A549 (cell line): Measurements from ENCODE around the gene NTS. TPM values are rescaled to one million over a fixed set of nuclear protein-coding genes. Genes with fewer than 3 reads are reported as not detected.

Experiments
- ATAC-seq, 2 experiments: fragments of 200-7000 bp in 1 of 2; fragments of >200 bp in 1 of 2; cut with Nextera tagmentation in 1 of 2; cut with Tn5 transposase in 1 of 2; 3 replicates each; pipeline versions ENCODE4 v1.8.0 to v1.9.1; 2018 to 2020; ENCODE audit warnings: mild to moderate bottlenecking in 1 of 2, moderate library complexity in 1 of 2
- CTCF ChIA-PET: fragments of 300-600 bp; sonication (Branson Sonifier 250); formaldehyde crosslinking; extraction: SDS; loops from one replicate; lab custom pipeline; 2021; ENCODE audit warnings: antibody characterized with exemption, inconsistent platforms; lab: Yijun Ruan, JAX
- POLR2A ChIA-PET: fragments of 350-600 bp; formaldehyde crosslinking; extraction: SDS; loops from one replicate; lab custom pipeline; 2021; ENCODE audit warnings: antibody characterized with exemption, inconsistent platforms; lab: Yijun Ruan, JAX
- DNase-seq, 2 experiments: peaks; one replicate each; pipeline versions ENCODE4 v3.0.0 to v3.0.0-alpha.2; 2011 to 2016; ENCODE audit warnings: low read depth in 1 of 2, low spot score in 1 of 2
- FAIRE-seq: peaks from 2 replicates; lab custom pipeline; 2011; peaks lifted over from hg19 to GRCh38; lab: Jason Lieb, UNC
- H3K27ac ChIP-seq, 2 experiments: fragments of >200 bp; sonication (Bioruptor Twin); formaldehyde crosslinking; 3 replicates each; pipeline ENCODE4 v1.5.1; 2016 to 2017
- H3K4me1 ChIP-seq: fragments of >200 bp; sonication (Bioruptor Twin); formaldehyde crosslinking; 3 replicates; pipeline ENCODE4 v1.6.1; 2016
- H3K4me2 ChIP-seq: fragments of >200 bp; sonication (Bioruptor Twin); formaldehyde crosslinking; 3 replicates; pipeline ENCODE4 v1.6.1; 2016
- H3K4me3 ChIP-seq: fragments of >200 bp; sonication (Bioruptor Twin); formaldehyde crosslinking; 3 replicates; pipeline ENCODE4 v1.5.1; 2016
- H3K9me3 ChIP-seq: fragments of >200 bp; sonication (Bioruptor Twin); formaldehyde crosslinking; 3 replicates; pipeline ENCODE4 v1.6.1; 2016
- ATOH8 ChIP-seq: fragments of 250-450 bp; sonication (Bioruptor Pico); IDR thresholded peaks from 2 replicates; pipeline ENCODE4 v1.5.0; 2020; ENCODE audit warnings: low read depth, mild to moderate bottlenecking, moderate library complexity
- BHLHE40 ChIP-seq: IDR thresholded peaks from 2 replicates; pipeline ENCODE4 v1.6.1; 2012; ENCODE audit warnings: low read depth, low read length, inconsistent platforms
- CBX2 ChIP-seq: fragments of 200-600 bp; sonication (generic); IDR thresholded peaks from 2 replicates; pipeline ENCODE4 v1.6.1; 2016; ENCODE audit warnings: low read depth, mild to moderate bottlenecking, borderline replicate concordance
- CEBPB ChIP-seq, 2 experiments: fragments of >200 bp in 1 of 2; sonication (Bioruptor Twin) in 1 of 2; formaldehyde crosslinking in 1 of 2; IDR thresholded peaks; 2 replicates each; pipeline ENCODE4 v1.6.1; 2012 to 2016
- EP300 ChIP-seq, 2 experiments: fragments of >200 bp; sonication (Bioruptor Twin); formaldehyde crosslinking; IDR thresholded peaks; 2 replicates in 1 of 2; 3 replicates in 1 of 2; pipeline ENCODE4 v1.6.1; 2016 to 2017
- ESRRA ChIP-seq: fragments of 150-350 bp; IDR thresholded peaks from 2 replicates; pipeline ENCODE4 v1.6.1; 2014; ENCODE audit warnings: mild to moderate bottlenecking, low read length, borderline replicate concordance
- FOSL2 ChIP-seq, 2 experiments: fragments of 450-650 bp in 1 of 2; fragments of >200 bp in 1 of 2; sonication (Bioruptor Twin) in 1 of 2; formaldehyde crosslinking; IDR thresholded peaks; 2 replicates each; pipeline versions ENCODE4 v1.5.0 to v1.6.1; 2016 to 2020; ENCODE audit warnings: mild to moderate bottlenecking in 1 of 2, moderate library complexity in 1 of 2
- GATA3 ChIP-seq: IDR thresholded peaks from 2 replicates; pipeline ENCODE4 v1.6.1; 2012; ENCODE audit warnings: borderline replicate concordance
- HDAC2 ChIP-seq: fragments of 200-600 bp; sonication (generic); IDR thresholded peaks from 2 replicates; pipeline ENCODE4 v1.6.1; 2016
- HOXB13 ChIP-seq: fragments of 250-450 bp; sonication (Bioruptor Pico); IDR thresholded peaks from 2 replicates; pipeline ENCODE4 v1.5.0; 2020; ENCODE audit warnings: low read depth, mild to moderate bottlenecking, moderate library complexity
- JUNB ChIP-seq: fragments of >200 bp; sonication (Bioruptor Twin); formaldehyde crosslinking; IDR thresholded peaks from 2 replicates; pipeline ENCODE4 v1.6.1; 2016
- KDM1A ChIP-seq: fragments of 200-600 bp; sonication (generic); IDR thresholded peaks from 2 replicates; pipeline ENCODE4 v1.6.1; 2016; ENCODE audit warnings: low read depth, mild to moderate bottlenecking
- KDM5A ChIP-seq: fragments of 200-600 bp; sonication (generic); IDR thresholded peaks from 2 replicates; pipeline ENCODE4 v1.6.1; 2016; ENCODE audit warnings: antibody characterized with exemption, mild to moderate bottlenecking
- NR3C1 ChIP-seq: fragments of >200 bp; sonication (Bioruptor Twin); formaldehyde crosslinking; IDR thresholded peaks from 3 replicates; pipeline ENCODE4 v1.6.1; 2017
- POLR2A ChIP-seq: IDR thresholded peaks from 2 replicates; pipeline ENCODE4 v1.6.1; 2012; ENCODE audit warnings: mild to moderate bottlenecking, low read length
- POLR2AphosphoS2 ChIP-seq: conservative IDR thresholded peaks from 2 replicates; pipeline ENCODE4 v1.6.1; 2012; ENCODE audit warnings: low read length, improper control_type of control experiment, inconsistent platforms
- RAD21 ChIP-seq, 2 experiments: fragments of >200 bp in 1 of 2; sonication (Bioruptor Twin) in 1 of 2; formaldehyde crosslinking in 1 of 2; IDR thresholded peaks in 1 of 2; conservative IDR thresholded peaks in 1 of 2; 2 replicates in 1 of 2; 3 replicates in 1 of 2; pipeline ENCODE4 v1.6.1; 2012 to 2018; ENCODE audit warnings: inconsistent platforms in 1 of 2
- SREBF2 ChIP-seq: fragments of 450-650 bp; IDR thresholded peaks from 2 replicates; pipeline ENCODE4 v1.6.1; 2014; ENCODE audit warnings: mild to moderate bottlenecking, moderate library complexity
- TP53 ChIP-seq: fragments of 250-450 bp; sonication (Bioruptor Pico); IDR thresholded peaks from 2 replicates; pipeline ENCODE4 v1.5.0; 2021; ENCODE audit warnings: mild to moderate bottlenecking, moderate library complexity
- USF2 ChIP-seq: fragments of 450-650 bp; IDR thresholded peaks from 2 replicates; pipeline ENCODE4 v1.6.1; 2014; ENCODE audit warnings: antibody characterized with exemption
- ZNF302 ChIP-seq: fragments of 250-450 bp; sonication (Bioruptor Pico); IDR thresholded peaks from 2 replicates; pipeline ENCODE4 v1.9.0; 2021; ENCODE audit warnings: inconsistent platforms, mild to moderate bottlenecking, moderate library complexity
- WGBS: methylation state at CpG from one replicate; pipeline ENCODE4 v1.1.6; 2017; ENCODE audit errors: missing lambda C conversion rate; 5-methylcytosine and 5-hydroxymethylcytosine counted together
- polyA plus RNA-seq, 4 experiments: library from polyadenylated mRNA; depleted of rRNA in 3 of 4; stranded (reverse); fragments of >200 nt; fragmentation: RNase III in 1 of 4; extraction: RNeasy Plus Mini Kit Qiagen cat#74134 plus additional on column Dnase treatment in 1 of 4; gene quantifications; 2 replicates in 3 of 4; 3 replicates in 1 of 4; pipeline ENCODE4 v1.2.3, GENCODE V29; 2011 to 2017

The NTS gene
- polyA plus RNA-seq, 2 of the 4 experiments (the other 2 are of a cell fraction) = 101 to 119 TPM

- no peak for TF ChIP-seq BHLHE40
- no peak for TF ChIP-seq ESRRA
- TF ChIP-seq ZNF302 (CRISPR knock-in tag) = no peak
- TF ChIP-seq POLR2A = no peak
- TF ChIP-seq KDM1A = no peak
- no peak for TF ChIP-seq POLR2AphosphoS2
- TF ChIP-seq, all 56 proteins: peak for 0
- 60% methylated on average over 3 of the region's 3 CpGs for WGBS
- POLR2A ChIA-PET = no interaction called here
Measured at GRCh38 chr12:85849344-85849743, 24.8 kb upstream of the NTS start.

GRCh38 chr12:85855305-85855704, 18.8 kb upstream of the NTS start:
- H3K27ac ChIP-seq = no peak overlapping the region
- no peak for DNase-seq
- ChIA-PET POLR2A (no interaction called here), CTCF (interaction anchor here (0.7 to 4.5 kb wide), 5 partner anchors 12 to 280 kb away, joined by 3 to 36 read pairs (median 4); no protein-coding TSS in a partner anchor)
- ATAC-seq = no peak; a peak in 1 of 6 replicates
- no peaks in the 10 kb centered on the region for H3K4me1 ChIP-seq
- no peak for TF ChIP-seq TP53
- TF ChIP-seq USF2 = no peak
- TF ChIP-seq GATA3 = no peak
- TF ChIP-seq HOXB13 = no peak
- TF ChIP-seq HDAC2 = no peak
- TF ChIP-seq FOSL2 (IDR thresholded peaks at IDR 0.05) = no peak
- TF ChIP-seq FOSL2 (CRISPR knock-in tag; IDR thresholded peaks at IDR 0.05) = no peak
- no peak for TF ChIP-seq ATOH8 (CRISPR knock-in tag)
- TF ChIP-seq CBX2 = no peak
- no peak for TF ChIP-seq KDM1A
- TF ChIP-seq SREBF2 = no peak
- no peak for TF ChIP-seq ESRRA
- TF ChIP-seq RAD21 (conservative IDR thresholded peaks at IDR 0.05 in 1 of 2, IDR thresholded peaks at IDR 0.05 in 1 of 2) = no peak
- no peak for TF ChIP-seq CEBPB (IDR thresholded peaks at IDR 0.05)
- TF ChIP-seq KDM5A = no peak
- H3K9me3 ChIP-seq = 0 out of 3 replicates have a peak, but pooled peaks cover 3% of the 10 kb centered on the region
- no peak overlapping the region for H3K4me3 ChIP-seq
- FAIRE-seq = no peak
- 61% methylated on average over 6 of the region's 6 CpGs for WGBS
- no peak overlapping the region for H3K4me2 ChIP-seq

More at GRCh38 chr12:85849344-85849743, 24.8 kb upstream of the NTS start:
- H3K4me1 ChIP-seq = no peaks in the 10 kb centered on the region
- no peak overlapping the region for H3K4me3 ChIP-seq
- no peak for ATAC-seq
- no peak overlapping the region for H3K27ac ChIP-seq
- no peak for DNase-seq
- H3K9me3 ChIP-seq = 0 out of 3 replicates have a peak, but pooled peaks cover 3% of the 10 kb centered on the region
- no peak for FAIRE-seq
- no peak overlapping the region for H3K4me2 ChIP-seq
- CTCF ChIA-PET = interaction anchor here (0.7 kb wide), 1 partner anchor 1206 kb away, joined by 6 read pairs; no protein-coding TSS in a partner anchor

GRCh38 chr12:85856966-85857365, 17.1 kb upstream of the NTS start:
- POLR2A ChIA-PET = no interaction called here
- H3K4me2 ChIP-seq = no peak overlapping the region
- DNase-seq (no peak), ATAC-seq (no peak), FAIRE-seq (no peak)
- H3K4me3 ChIP-seq = no peak overlapping the region
- H3K4me1 ChIP-seq = no peaks in the 10 kb centered on the region
- 65% methylated on average over 3 of the region's 3 CpGs for whole genome bisulfite sequencing
- no peaks in the 10 kb centered on the region for H3K9me3 ChIP-seq
- TF ChIP-seq JUNB (no peak), ATOH8 (CRISPR knock-in tag) (no peak), HOXB13 (no peak), EP300 (IDR thresholded peaks at IDR 0.05) (no peak), FOSL2 (IDR thresholded peaks at IDR 0.05) (no peak), FOSL2 (CRISPR knock-in tag; IDR thresholded peaks at IDR 0.05) (no peak), NR3C1 (no peak)
- H3K27ac ChIP-seq = no peak overlapping the region
- CTCF ChIA-PET = interaction anchor here (1.1 to 4.5 kb wide), 3 partner anchors 10 to 19 kb away, joined by 3 to 36 read pairs (median 5); no protein-coding TSS in a partner anchor
